Neural cell (in vitro differentiated cells): ENCODE data around the gene SERINC5.

Source experiments
- RAD21 ChIP-seq: fragments of 450-650 bp; conservative IDR thresholded peaks from 2 replicates; pipeline ENCODE4 v1.6.1; 2014; ENCODE audit warnings: antibody characterized with exemption, mild to moderate bottlenecking, moderate library complexity
- REST ChIP-seq: IDR thresholded peaks from 2 replicates; pipeline ENCODE4 v1.6.1; 2012; ENCODE audit warnings: borderline replicate concordance
- TAF1 ChIP-seq: IDR thresholded peaks from 2 replicates; pipeline ENCODE4 v1.6.1; 2012; ENCODE audit warnings: low read depth
- TF ChIP-seq, protein P1 (sequence below): fragments of 450-650 bp; IDR thresholded peaks from 2 replicates; pipeline ENCODE4 v1.5.1; 2014; ENCODE audit warnings: antibody characterized with exemption, mild to moderate bottlenecking, moderate library complexity; ENCODE audit not compliant: poor library complexity, severe bottlenecking

GRCh38 chr5:80129146-80129545 lies 126.7 kb downstream of the SERINC5 start:
- no peak for TF ChIP-seq TAF1
- TF ChIP-seq RAD21 = no peak
- TF ChIP-seq, protein P1, sequence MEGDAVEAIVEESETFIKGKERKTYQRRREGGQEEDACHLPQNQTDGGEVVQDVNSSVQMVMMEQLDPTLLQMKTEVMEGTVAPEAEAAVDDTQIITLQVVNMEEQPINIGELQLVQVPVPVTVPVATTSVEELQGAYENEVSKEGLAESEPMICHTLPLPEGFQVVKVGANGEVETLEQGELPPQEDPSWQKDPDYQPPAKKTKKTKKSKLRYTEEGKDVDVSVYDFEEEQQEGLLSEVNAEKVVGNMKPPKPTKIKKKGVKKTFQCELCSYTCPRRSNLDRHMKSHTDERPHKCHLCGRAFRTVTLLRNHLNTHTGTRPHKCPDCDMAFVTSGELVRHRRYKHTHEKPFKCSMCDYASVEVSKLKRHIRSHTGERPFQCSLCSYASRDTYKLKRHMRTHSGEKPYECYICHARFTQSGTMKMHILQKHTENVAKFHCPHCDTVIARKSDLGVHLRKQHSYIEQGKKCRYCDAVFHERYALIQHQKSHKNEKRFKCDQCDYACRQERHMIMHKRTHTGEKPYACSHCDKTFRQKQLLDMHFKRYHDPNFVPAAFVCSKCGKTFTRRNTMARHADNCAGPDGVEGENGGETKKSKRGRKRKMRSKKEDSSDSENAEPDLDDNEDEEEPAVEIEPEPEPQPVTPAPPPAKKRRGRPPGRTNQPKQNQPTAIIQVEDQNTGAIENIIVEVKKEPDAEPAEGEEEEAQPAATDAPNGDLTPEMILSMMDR = no peak
- TF ChIP-seq REST = no peak
